K562 (cell line): ENCODE data around the gene GRK1. TPM values are rescaled to one million over a fixed set of nuclear protein-coding genes. Genes with fewer than 3 reads are reported as not detected.

Source experiments
- DPF2 ChIP-seq: fragments of 450-650 bp; IDR thresholded peaks from 2 replicates; pipeline ENCODE4 v1.6.1; 2016
- GATAD2A ChIP-seq: fragments of 450-650 bp; IDR thresholded peaks from 2 replicates; pipeline ENCODE4 v1.6.1; 2017
- KLF6 ChIP-seq: fragments of 250-450 bp; sonication (Bioruptor Pico); IDR thresholded peaks from 2 replicates; pipeline ENCODE4 v1.4.0; 2020; ENCODE audit warnings: mild to moderate bottlenecking, moderate library complexity, borderline replicate concordance
- POLR2H ChIP-seq: IDR thresholded peaks from 2 replicates; pipeline ENCODE4 v1.6.1; 2016; ENCODE audit warnings: missing genetic modification characterization, low read depth, mild to moderate bottlenecking, control low read depth, missing compliant biosample characterization, moderate library complexity
- SMARCE1 ChIP-seq: fragments of 450-650 bp; IDR thresholded peaks from 2 replicates; pipeline ENCODE4 v1.7.1; 2016; ENCODE audit warnings: mild to moderate bottlenecking
- TEAD1 ChIP-seq, 2 experiments: fragments of 450-650 bp in 1 of 2; sonication (generic) in 1 of 2; formaldehyde crosslinking; IDR thresholded peaks; 2 replicates each; pipeline versions ENCODE4 v1.4.0 to v1.8.0; 2020 to 2022; ENCODE audit warnings: mild to moderate bottlenecking in 2 of 2, missing genetic modification reagents in 1 of 2
- TEAD4 ChIP-seq, 2 experiments: sonication (generic) in 1 of 2; formaldehyde crosslinking in 1 of 2; IDR thresholded peaks; 2 replicates each; pipeline versions ENCODE4 v1.6.1 to v1.8.0; 2012 to 2022; ENCODE audit warnings: borderline replicate concordance in 1 of 2, inconsistent platforms in 1 of 2, low read length in 1 of 2, mild to moderate bottlenecking in 1 of 2, missing genetic modification reagents in 1 of 2
- ZBTB12 ChIP-seq: fragments of 250-450 bp; sonication (Bioruptor Pico); IDR thresholded peaks from 2 replicates; pipeline ENCODE4 v1.4.0; 2020
- ZBTB9 ChIP-seq: fragments of 450-650 bp; formaldehyde crosslinking; IDR thresholded peaks from 2 replicates; pipeline ENCODE4 v1.4.0; 2020; ENCODE audit warnings: mild to moderate bottlenecking, moderate library complexity
- ZNF324 ChIP-seq: fragments of 250-450 bp; sonication (Bioruptor Pico); IDR thresholded peaks from 2 replicates; pipeline ENCODE4 v1.4.0; 2020; ENCODE audit warnings: mild to moderate bottlenecking
- ZNF518B ChIP-seq: fragments of 250-450 bp; sonication (Bioruptor Pico); IDR thresholded peaks from 2 replicates; pipeline ENCODE4 v1.5.0; 2021; ENCODE audit warnings: mild to moderate bottlenecking, moderate library complexity
- ZNF766 ChIP-seq: fragments of 200-800 bp; sonication (Bioruptor generic); conservative IDR thresholded peaks from 2 replicates; pipeline ENCODE4 v1.6.1; 2016; ENCODE audit warnings: missing genetic modification characterization, missing compliant biosample characterization
- ZNF830 ChIP-seq: fragments of 250-450 bp; sonication (Bioruptor Pico); IDR thresholded peaks from 2 replicates; pipeline ENCODE4 v1.5.0; 2021; ENCODE audit warnings: mild to moderate bottlenecking
- polyA plus RNA-seq, 8 experiments: library from polyadenylated mRNA; depleted of rRNA in 4 of 8; stranded (reverse) in 5 of 8; unstranded in 3 of 8; fragments of >200 nt; fragmentation: Nextera tagmentation in 2 of 8; fragmentation: Illumina TruSeq in 1 of 8; extraction: Ambion mirVana in 2 of 8; extraction: Trizol in 1 of 8; gene quantifications; 2 replicates each; pipeline versions ENCODE4 v1.2.1 to v1.2.3, GENCODE V29; 2011 to 2014; ENCODE audit warnings: inconsistent platforms in 1 of 8, missing spikeins in 1 of 8
- total RNA-seq, 7 experiments: library from RNA; depleted of rRNA in 6 of 7; stranded (reverse); fragments of >200 nt in 6 of 7; fragmentation: Illumina TruSeq in 2 of 7; extraction: Trizol in 2 of 7; gene quantifications; 2 replicates each; pipeline versions ENCODE4 v1.2.1 to v1.2.3, GENCODE V29; 2011 to 2021; ENCODE audit warnings: low replicate concordance in 1 of 7
- TF ChIP-seq, protein P1 (sequence below), 2 experiments: IDR thresholded peaks; 2 replicates each; pipeline ENCODE4 v1.6.1; 2011; ENCODE audit warnings: borderline replicate concordance in 1 of 2, control low read depth in 1 of 2, low read depth in 1 of 2, low read length in 1 of 2, mild to moderate bottlenecking in 1 of 2, mixed read lengths in 1 of 2, moderate library complexity in 1 of 2; ENCODE audit not compliant: insufficient read depth in 1 of 2, insufficient read length in 1 of 2, poor library complexity in 1 of 2, severe bottlenecking in 1 of 2; ENCODE audit errors: extremely low read depth in 1 of 2
- TF ChIP-seq, protein P2 (sequence below): IDR thresholded peaks from 2 replicates; pipeline ENCODE4 v1.6.1; 2011; ENCODE audit not compliant: insufficient read length; ENCODE audit errors: extremely low read depth
- TF ChIP-seq, protein P3 (sequence below): fragments of 250-450 bp; sonication (Bioruptor Pico); IDR thresholded peaks from 2 replicates; pipeline ENCODE4 v1.5.0; 2020; ENCODE audit warnings: mild to moderate bottlenecking, borderline replicate concordance

The GRK1 gene
- total and polyA plus RNA-seq, 9 of the 15 experiments (the other 6 are each of a cell fraction or from before 2014, with no cell fraction given) = 0.09 TPM; not detected in 8

GRCh38 chr13:113748101-113748861 is 81.3 kb downstream of the GRK1 start (continued):
- TF ChIP-seq ZBTB12 (CRISPR knock-in tag) (no peak), POLR2H (no peak), DPF2 (no peak), ZNF830 (CRISPR knock-in tag) (no peak), TEAD4 (IDR thresholded peaks at IDR 0.05; ENCODE audit: low read length) (no peak), TEAD4 (CRISPR knock-in tag; IDR thresholded peaks at IDR 0.05; ENCODE audit: borderline replicate concordance) (0 out of 2 replicates have a peak, but pooled peaks have one; percentile 19), TEAD1 (CRISPR knock-in tag; IDR thresholded peaks at IDR 0.05) (0 out of 4 replicates have a peak, but pooled peaks of 1 of the 2 experiments have one; percentile 26), ZBTB9 (CRISPR knock-in tag) (peak; percentile 98), ZNF766 (CRISPR knock-in tag) (no peak), ZNF518B (CRISPR knock-in tag) (no peak), KLF6 (CRISPR knock-in tag) (no peak), GATAD2A (0 out of 2 replicates have a peak, but pooled peaks have one; percentile 13), SMARCE1 (peak; percentile 22; the same call in 1 of the 2 replicates), ZNF324 (no peak)
- TF ChIP-seq, protein P1, sequence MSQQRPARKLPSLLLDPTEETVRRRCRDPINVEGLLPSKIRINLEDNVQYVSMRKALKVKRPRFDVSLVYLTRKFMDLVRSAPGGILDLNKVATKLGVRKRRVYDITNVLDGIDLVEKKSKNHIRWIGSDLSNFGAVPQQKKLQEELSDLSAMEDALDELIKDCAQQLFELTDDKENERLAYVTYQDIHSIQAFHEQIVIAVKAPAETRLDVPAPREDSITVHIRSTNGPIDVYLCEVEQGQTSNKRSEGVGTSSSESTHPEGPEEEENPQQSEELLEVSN (IDR thresholded peaks at IDR 0.05; ENCODE audit: borderline replicate concordance in 1 of 2, extremely low read depth in 1 of 2, insufficient read depth in 1 of 2, insufficient read length in 1 of 2, low read depth in 1 of 2, low read length in 1 of 2, poor library complexity in 1 of 2, severe bottlenecking in 1 of 2) = peak; percentile 79 to 89
- TF ChIP-seq, protein P2, sequence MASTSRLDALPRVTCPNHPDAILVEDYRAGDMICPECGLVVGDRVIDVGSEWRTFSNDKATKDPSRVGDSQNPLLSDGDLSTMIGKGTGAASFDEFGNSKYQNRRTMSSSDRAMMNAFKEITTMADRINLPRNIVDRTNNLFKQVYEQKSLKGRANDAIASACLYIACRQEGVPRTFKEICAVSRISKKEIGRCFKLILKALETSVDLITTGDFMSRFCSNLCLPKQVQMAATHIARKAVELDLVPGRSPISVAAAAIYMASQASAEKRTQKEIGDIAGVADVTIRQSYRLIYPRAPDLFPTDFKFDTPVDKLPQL = no peak
- TF ChIP-seq, protein P3, sequence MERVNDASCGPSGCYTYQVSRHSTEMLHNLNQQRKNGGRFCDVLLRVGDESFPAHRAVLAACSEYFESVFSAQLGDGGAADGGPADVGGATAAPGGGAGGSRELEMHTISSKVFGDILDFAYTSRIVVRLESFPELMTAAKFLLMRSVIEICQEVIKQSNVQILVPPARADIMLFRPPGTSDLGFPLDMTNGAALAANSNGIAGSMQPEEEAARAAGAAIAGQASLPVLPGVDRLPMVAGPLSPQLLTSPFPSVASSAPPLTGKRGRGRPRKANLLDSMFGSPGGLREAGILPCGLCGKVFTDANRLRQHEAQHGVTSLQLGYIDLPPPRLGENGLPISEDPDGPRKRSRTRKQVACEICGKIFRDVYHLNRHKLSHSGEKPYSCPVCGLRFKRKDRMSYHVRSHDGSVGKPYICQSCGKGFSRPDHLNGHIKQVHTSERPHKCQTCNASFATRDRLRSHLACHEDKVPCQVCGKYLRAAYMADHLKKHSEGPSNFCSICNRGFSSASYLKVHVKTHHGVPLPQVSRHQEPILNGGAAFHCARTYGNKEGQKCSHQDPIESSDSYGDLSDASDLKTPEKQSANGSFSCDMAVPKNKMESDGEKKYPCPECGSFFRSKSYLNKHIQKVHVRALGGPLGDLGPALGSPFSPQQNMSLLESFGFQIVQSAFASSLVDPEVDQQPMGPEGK = no peak
